Gastroesophageal sphincter (tissue), 3 donors: ENCODE data around the gene UNC13B.

Source experiments
- EP300 ChIP-seq: sonication (generic); formaldehyde crosslinking; IDR thresholded peaks from one replicate; pipeline ENCODE4 v1.6.1; 2017; ENCODE audit warnings: antibody characterized with exemption, mild to moderate bottlenecking
- POLR2A ChIP-seq, 2 donors: fragments of 450-650 bp; IDR thresholded peaks; one replicate each; pipeline ENCODE4 v1.6.1; 2017; ENCODE audit warnings: antibody characterized with exemption in 2 of 2, mild to moderate bottlenecking in 2 of 2, moderate library complexity in 1 of 2
- TF ChIP-seq, protein P1 (sequence below), 4 experiments: fragments of 200-600 bp in 2 of 4; fragments of 450-650 bp in 2 of 4; sonication (generic) in 1 of 4; IDR thresholded peaks; one replicate each; pipeline ENCODE4 v1.5.1; 2017 to 2019; ENCODE audit warnings: antibody characterized with exemption in 4 of 4, mild to moderate bottlenecking in 2 of 4, moderate library complexity in 2 of 4

DNA sequence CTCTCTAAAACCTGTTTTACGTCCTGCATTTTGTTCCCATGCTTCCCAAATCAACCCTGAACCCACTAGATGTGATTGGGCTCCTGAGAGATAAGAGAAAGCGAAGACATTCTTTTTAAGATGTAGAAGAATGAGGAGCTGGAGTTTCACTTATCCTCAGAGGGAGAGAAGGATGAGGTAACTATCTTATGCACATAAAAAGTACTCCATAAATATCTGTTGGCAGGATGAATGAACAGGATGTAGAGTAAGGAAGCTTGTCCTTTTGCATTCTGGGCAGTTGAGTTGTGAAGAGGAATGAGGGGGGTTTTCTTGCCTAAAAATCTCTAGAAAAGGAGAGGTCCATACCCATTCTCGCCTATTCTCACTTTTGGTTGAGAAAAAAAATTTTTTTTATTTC is 163.2 kb downstream of the UNC13B start:
- no peak for TF ChIP-seq POLR2A (IDR thresholded peaks at IDR 0.05)
- TF ChIP-seq EP300 = no peak
- TF ChIP-seq, protein P1, sequence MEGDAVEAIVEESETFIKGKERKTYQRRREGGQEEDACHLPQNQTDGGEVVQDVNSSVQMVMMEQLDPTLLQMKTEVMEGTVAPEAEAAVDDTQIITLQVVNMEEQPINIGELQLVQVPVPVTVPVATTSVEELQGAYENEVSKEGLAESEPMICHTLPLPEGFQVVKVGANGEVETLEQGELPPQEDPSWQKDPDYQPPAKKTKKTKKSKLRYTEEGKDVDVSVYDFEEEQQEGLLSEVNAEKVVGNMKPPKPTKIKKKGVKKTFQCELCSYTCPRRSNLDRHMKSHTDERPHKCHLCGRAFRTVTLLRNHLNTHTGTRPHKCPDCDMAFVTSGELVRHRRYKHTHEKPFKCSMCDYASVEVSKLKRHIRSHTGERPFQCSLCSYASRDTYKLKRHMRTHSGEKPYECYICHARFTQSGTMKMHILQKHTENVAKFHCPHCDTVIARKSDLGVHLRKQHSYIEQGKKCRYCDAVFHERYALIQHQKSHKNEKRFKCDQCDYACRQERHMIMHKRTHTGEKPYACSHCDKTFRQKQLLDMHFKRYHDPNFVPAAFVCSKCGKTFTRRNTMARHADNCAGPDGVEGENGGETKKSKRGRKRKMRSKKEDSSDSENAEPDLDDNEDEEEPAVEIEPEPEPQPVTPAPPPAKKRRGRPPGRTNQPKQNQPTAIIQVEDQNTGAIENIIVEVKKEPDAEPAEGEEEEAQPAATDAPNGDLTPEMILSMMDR (IDR thresholded peaks at IDR 0.05) = no peak
